Measurements from ENCODE around the gene HEATR5B. TPM values are rescaled to one million over a fixed set of nuclear protein-coding genes. Genes with fewer than 3 reads are reported as not detected.

Gene HEATR5B
- total RNA-seq, 1 experiment from 2014 or later = 12.6 TPM

DNA sequence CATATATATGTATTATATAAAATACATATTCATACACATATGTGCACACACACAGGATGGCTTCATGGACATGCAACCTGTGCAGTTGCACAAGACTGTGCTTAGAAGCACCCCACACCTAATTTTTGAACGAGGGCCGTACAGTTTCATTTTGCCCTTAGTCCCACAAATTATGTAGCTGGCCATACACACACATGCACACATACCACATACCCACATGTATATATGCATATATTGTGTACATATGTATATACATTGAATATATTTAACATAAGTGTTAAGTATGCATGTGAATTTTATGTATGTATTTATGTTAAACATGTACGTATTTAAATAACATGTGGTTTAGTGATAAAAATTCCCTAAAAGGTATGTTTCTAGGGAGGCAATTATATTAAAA is 18.4 kb upstream of the HEATR5B start (continued):
- TF ChIP-seq HMGA2 (CRISPR knock-in tag; IDR thresholded peaks at IDR 0.05) = no peak

DNA sequence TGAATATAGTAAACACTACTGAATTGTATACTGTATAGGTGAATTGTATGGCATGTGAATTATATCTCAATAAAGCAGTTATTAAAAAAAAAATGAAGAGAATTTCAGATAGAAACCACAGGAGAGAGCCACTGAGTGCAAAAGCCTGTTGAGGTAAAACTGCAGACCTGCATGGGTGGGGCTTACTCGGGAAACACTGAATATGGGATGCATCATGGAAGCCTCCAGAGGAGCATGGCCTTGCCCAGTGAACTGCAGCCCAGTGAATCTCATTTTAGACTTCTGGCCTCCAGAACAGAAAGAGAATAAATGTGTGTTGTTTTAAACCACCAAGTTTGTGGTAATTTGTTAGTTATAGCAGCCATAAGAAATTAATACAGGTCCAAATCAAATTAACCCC is 15.9 kb upstream of the HEATR5B start:
- ATAC-seq = peak; percentile 43
- TF ChIP-seq, protein P1, sequence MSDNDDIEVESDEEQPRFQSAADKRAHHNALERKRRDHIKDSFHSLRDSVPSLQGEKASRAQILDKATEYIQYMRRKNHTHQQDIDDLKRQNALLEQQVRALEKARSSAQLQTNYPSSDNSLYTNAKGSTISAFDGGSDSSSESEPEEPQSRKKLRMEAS (CRISPR knock-in tag; IDR thresholded peaks at IDR 0.05) = no peak
- TF ChIP-seq ATF1 (CRISPR knock-in tag; IDR thresholded peaks at IDR 0.05) = no peak
- TF ChIP-seq, protein P2, sequence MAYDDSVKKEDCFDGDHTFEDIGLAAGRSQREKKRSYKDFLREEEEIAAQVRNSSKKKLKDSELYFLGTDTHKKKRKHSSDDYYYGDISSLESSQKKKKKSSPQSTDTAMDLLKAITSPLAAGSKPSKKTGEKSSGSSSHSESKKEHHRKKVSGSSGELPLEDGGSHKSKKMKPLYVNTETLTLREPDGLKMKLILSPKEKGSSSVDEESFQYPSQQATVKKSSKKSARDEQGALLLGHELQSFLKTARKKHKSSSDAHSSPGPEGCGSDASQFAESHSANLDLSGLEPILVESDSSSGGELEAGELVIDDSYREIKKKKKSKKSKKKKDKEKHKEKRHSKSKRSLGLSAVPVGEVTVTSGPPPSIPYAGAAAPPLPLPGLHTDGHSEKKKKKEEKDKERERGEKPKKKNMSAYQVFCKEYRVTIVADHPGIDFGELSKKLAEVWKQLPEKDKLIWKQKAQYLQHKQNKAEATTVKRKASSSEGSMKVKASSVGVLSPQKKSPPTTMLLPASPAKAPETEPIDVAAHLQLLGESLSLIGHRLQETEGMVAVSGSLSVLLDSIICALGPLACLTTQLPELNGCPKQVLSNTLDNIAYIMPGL (CRISPR knock-in tag; IDR thresholded peaks at IDR 0.05) = no peak
- TF ChIP-seq FOXJ3 (CRISPR knock-in tag; IDR thresholded peaks at IDR 0.05; ENCODE audit: borderline replicate concordance) = no peak
- TF ChIP-seq SP1 (CRISPR knock-in tag; conservative IDR thresholded peaks at IDR 0.05) = no peak
- no peak for TF ChIP-seq ZNF317 (CRISPR knock-in tag; IDR thresholded peaks at IDR 0.05; ENCODE audit: borderline replicate concordance, low read depth)
- no peak for TF ChIP-seq ZNF263 (CRISPR knock-in tag; IDR thresholded peaks at IDR 0.05; ENCODE audit: low read depth)
- CTCF ChIA-PET = no interaction called here
- Mint-ChIP-seq H3K4me1 (peaks cover 6% of the 10 kb centered on the region), H3K27ac (no peak overlapping the region), H3K27me3 (ENCODE audit: low read depth) (no peaks in the 10 kb centered on the region), H3K4me3 (no peak overlapping the region), H3K36me3 (0 out of 2 replicates have a peak, but pooled peaks cover 2% of the 10 kb centered on the region), H3K9me3 (no peaks in the 10 kb centered on the region)
- POLR2A ChIA-PET = no interaction called here
- no peak for DNase-seq (ENCODE audit: low spot score)

DNA sequence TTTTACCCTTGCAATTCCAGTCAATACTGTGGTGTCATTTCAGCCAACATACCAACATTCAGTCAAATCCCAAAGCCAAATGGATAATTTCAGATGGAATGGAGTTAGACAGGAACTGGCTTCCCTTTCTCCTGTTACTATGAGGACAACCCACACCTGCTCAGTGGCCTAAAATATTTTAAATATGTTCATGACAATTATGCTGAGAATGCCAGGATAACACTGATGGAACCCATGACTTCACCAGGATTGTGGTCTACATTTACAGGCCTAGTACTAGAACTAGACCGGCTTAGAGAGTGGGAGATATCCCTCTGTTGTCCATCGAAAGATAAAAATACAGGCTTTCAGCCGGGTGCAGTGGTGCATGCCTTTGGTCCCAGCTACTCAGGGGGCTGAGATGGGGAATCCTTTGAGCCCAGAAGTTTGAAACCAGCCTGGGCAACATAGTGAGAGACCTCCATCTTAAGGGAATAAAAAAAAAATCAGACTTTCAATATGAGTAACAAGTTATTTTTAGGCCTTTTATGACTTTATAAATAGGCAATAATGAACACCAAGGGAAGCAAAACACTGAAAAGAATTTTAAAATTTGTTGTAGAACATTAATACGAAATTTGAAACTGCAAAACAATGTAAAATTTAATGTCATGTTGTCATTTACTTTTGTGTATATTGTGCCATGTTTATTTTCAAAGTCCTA is 14.4 kb upstream of the HEATR5B start:
- DNase-seq (ENCODE audit: low spot score) (no peak), ATAC-seq (no peak)
- Mint-ChIP-seq H3K4me1 (no peaks in the 10 kb centered on the region), H3K27ac (no peak overlapping the region), H3K4me3 (no peak overlapping the region), H3K36me3 (0 out of 2 replicates have a peak, but pooled peaks cover under 1% of the 10 kb centered on the region), H3K9me3 (no peaks in the 10 kb centered on the region), H3K27me3 (ENCODE audit: low read depth) (no peaks in the 10 kb centered on the region)
- POLR2A ChIA-PET = no interaction called here
- CTCF ChIA-PET = no interaction called here
- TF ChIP-seq NR1H2 (CRISPR knock-in tag; IDR thresholded peaks at IDR 0.05) = no peak
- no peak for TF ChIP-seq TCF7 (CRISPR knock-in tag; IDR thresholded peaks at IDR 0.05; ENCODE audit: low read depth)
- no peak for TF ChIP-seq NFATC4 (CRISPR knock-in tag; IDR thresholded peaks at IDR 0.05)
- TF ChIP-seq, protein P3, sequence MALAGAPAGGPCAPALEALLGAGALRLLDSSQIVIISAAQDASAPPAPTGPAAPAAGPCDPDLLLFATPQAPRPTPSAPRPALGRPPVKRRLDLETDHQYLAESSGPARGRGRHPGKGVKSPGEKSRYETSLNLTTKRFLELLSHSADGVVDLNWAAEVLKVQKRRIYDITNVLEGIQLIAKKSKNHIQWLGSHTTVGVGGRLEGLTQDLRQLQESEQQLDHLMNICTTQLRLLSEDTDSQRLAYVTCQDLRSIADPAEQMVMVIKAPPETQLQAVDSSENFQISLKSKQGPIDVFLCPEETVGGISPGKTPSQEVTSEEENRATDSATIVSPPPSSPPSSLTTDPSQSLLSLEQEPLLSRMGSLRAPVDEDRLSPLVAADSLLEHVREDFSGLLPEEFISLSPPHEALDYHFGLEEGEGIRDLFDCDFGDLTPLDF (CRISPR knock-in tag; IDR thresholded peaks at IDR 0.05) = no peak
- TF ChIP-seq MXD4 (CRISPR knock-in tag; IDR thresholded peaks at IDR 0.05; ENCODE audit: borderline replicate concordance) = no peak
- no peak for TF ChIP-seq OVOL2 (CRISPR knock-in tag; IDR thresholded peaks at IDR 0.05; ENCODE audit: borderline replicate concordance)
- TF ChIP-seq TEAD4 (CRISPR knock-in tag; IDR thresholded peaks at IDR 0.05) = no peak
- TF ChIP-seq HMGA2 (CRISPR knock-in tag; IDR thresholded peaks at IDR 0.05) = no peak
- no peak for TF ChIP-seq ZNF263 (CRISPR knock-in tag; IDR thresholded peaks at IDR 0.05; ENCODE audit: low read depth)
- TF ChIP-seq, protein P4, sequence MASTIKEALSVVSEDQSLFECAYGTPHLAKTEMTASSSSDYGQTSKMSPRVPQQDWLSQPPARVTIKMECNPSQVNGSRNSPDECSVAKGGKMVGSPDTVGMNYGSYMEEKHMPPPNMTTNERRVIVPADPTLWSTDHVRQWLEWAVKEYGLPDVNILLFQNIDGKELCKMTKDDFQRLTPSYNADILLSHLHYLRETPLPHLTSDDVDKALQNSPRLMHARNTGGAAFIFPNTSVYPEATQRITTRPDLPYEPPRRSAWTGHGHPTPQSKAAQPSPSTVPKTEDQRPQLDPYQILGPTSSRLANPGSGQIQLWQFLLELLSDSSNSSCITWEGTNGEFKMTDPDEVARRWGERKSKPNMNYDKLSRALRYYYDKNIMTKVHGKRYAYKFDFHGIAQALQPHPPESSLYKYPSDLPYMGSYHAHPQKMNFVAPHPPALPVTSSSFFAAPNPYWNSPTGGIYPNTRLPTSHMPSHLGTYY (CRISPR knock-in tag; IDR thresholded peaks at IDR 0.05) = no peak
- TF ChIP-seq KAT7 (CRISPR knock-in tag; IDR thresholded peaks at IDR 0.05; ENCODE audit: borderline replicate concordance) = no peak

Data from WTC11 (cell line).